Stomach smooth muscle (tissue), 2 donors: ENCODE data around the gene SORCS3.

Experiments used
- H3K27ac ChIP-seq: one replicate; pipeline ENCODE4 v1.7.0; 2013; ENCODE audit warnings: mild to moderate bottlenecking, low read length, inconsistent platforms
- H3K27me3 ChIP-seq, 2 donors: one replicate each; pipeline ENCODE4 v1.7.0; 2013; ENCODE audit warnings: low read length in 2 of 2; ENCODE audit not compliant: insufficient read depth in 2 of 2, control insufficient read depth in 1 of 2
- H3K36me3 ChIP-seq, 2 donors: one replicate each; pipeline ENCODE4 v1.7.0; 2013; ENCODE audit warnings: low read length in 2 of 2; ENCODE audit not compliant: control insufficient read depth in 2 of 2, insufficient read depth in 2 of 2
- H3K4me1 ChIP-seq: one replicate; pipeline ENCODE4 v1.7.0; 2013; ENCODE audit warnings: low read length; ENCODE audit not compliant: control insufficient read depth, insufficient read depth
- H3K4me3 ChIP-seq, 2 donors: one replicate each; pipeline ENCODE4 v1.7.0; 2013; ENCODE audit warnings: low read length in 2 of 2
- H3K9ac ChIP-seq, 2 donors: one replicate each; pipeline ENCODE4 v1.7.0; 2013; ENCODE audit warnings: low read length in 2 of 2, mild to moderate bottlenecking in 1 of 2
- H3K9me3 ChIP-seq, 2 donors: one replicate each; pipeline ENCODE4 v1.7.0; 2013; ENCODE audit warnings: low read length in 2 of 2; ENCODE audit not compliant: control insufficient read depth in 2 of 2
- donor health status: healthy.
- donor health status: Pancreatic carcinoma.

Gene SORCS3

GRCh38 chr10:105269689-105270088 is 628.6 kb downstream of the SORCS3 start:
- H3K9ac ChIP-seq: no peak overlapping the region
- H3K36me3 ChIP-seq: no peaks in the 10 kb centered on the region
- H3K9me3 ChIP-seq: no peaks in the 10 kb centered on the region
- no peak overlapping the region for H3K4me3 ChIP-seq
- no peaks in the 10 kb centered on the region for H3K27me3 ChIP-seq
- H3K4me1 ChIP-seq: no peaks in the 10 kb centered on the region
- no peak overlapping the region for H3K27ac ChIP-seq

- H3K9ac ChIP-seq: no peak overlapping the region
- H3K4me1 ChIP-seq: no peaks in the 10 kb centered on the region
- H3K27me3 ChIP-seq: no peaks in the 10 kb centered on the region
- no peak overlapping the region for H3K4me3 ChIP-seq
- H3K9me3 ChIP-seq: no peaks in the 10 kb centered on the region
- no peak overlapping the region for H3K27ac ChIP-seq
- no peaks in the 10 kb centered on the region for H3K36me3 ChIP-seq
Measured at GRCh38 chr10:105274556-105275070, 633.5 kb downstream of the SORCS3 start.

- Histone ChIP-seq H3K9me3 (no peaks in the 10 kb centered on the region), H3K9ac (no peak overlapping the region), H3K36me3 (no peaks in the 10 kb centered on the region), H3K4me1 (no peaks in the 10 kb centered on the region), H3K27ac (no peak overlapping the region), H3K4me3 (no peak overlapping the region), H3K27me3 (no peaks in the 10 kb centered on the region)
Measured at GRCh38 chr10:105278439-105278838, 637.3 kb downstream of the SORCS3 start.

- no peak overlapping the region for H3K27ac ChIP-seq
- no peaks in the 10 kb centered on the region for H3K9me3 ChIP-seq
- H3K9ac ChIP-seq: no peak overlapping the region
- peaks cover under 1% of the 10 kb centered on the region for H3K4me1 ChIP-seq
- H3K27me3 ChIP-seq: no peaks in the 10 kb centered on the region
- no peak overlapping the region for H3K4me3 ChIP-seq
- no peaks in the 10 kb centered on the region for H3K36me3 ChIP-seq
Measured at GRCh38 chr10:105279101-105279500, 638.0 kb downstream of the SORCS3 start.

- Histone ChIP-seq H3K9ac (no peak overlapping the region), H3K4me1 (peaks cover 3% of the 10 kb centered on the region), H3K9me3 (no peaks in the 10 kb centered on the region), H3K36me3 (no peaks in the 10 kb centered on the region), H3K27ac (no peak overlapping the region), H3K27me3 (no peaks in the 10 kb centered on the region), H3K4me3 (no peak overlapping the region)
Measured at GRCh38 chr10:105280895-105281294, 639.8 kb downstream of the SORCS3 start.

- Histone ChIP-seq H3K4me3 (no peak overlapping the region), H3K27ac (no peak overlapping the region), H3K36me3 (no peaks in the 10 kb centered on the region), H3K9me3 (no peaks in the 10 kb centered on the region), H3K9ac (no peak overlapping the region), H3K4me1 (peaks cover 3% of the 10 kb centered on the region), H3K27me3 (no peaks in the 10 kb centered on the region)
Measured at GRCh38 chr10:105284476-105285215, 643.6 kb downstream of the SORCS3 start.

GRCh38 chr10:105288026-105288425 is 646.9 kb downstream of the SORCS3 start:
- no peaks in the 10 kb centered on the region for H3K36me3 ChIP-seq
- peaks cover 3% of the 10 kb centered on the region for H3K4me1 ChIP-seq
- H3K9ac ChIP-seq: no peak overlapping the region
- no peak overlapping the region for H3K27ac ChIP-seq
- H3K27me3 ChIP-seq: no peaks in the 10 kb centered on the region
- no peaks in the 10 kb centered on the region for H3K9me3 ChIP-seq
- no peak overlapping the region for H3K4me3 ChIP-seq

- H3K9ac ChIP-seq: no peak overlapping the region
- no peak overlapping the region for H3K27ac ChIP-seq
- H3K9me3 ChIP-seq: no peaks in the 10 kb centered on the region
- peaks cover 3% of the 10 kb centered on the region for H3K4me1 ChIP-seq
- no peaks in the 10 kb centered on the region for H3K27me3 ChIP-seq
- H3K4me3 ChIP-seq: no peak overlapping the region
- no peaks in the 10 kb centered on the region for H3K36me3 ChIP-seq
Measured at GRCh38 chr10:105288613-105289012, 647.5 kb downstream of the SORCS3 start.

GRCh38 chr10:105291571-105291970 is 650.5 kb downstream of the SORCS3 start:
- no peak overlapping the region for H3K27ac ChIP-seq
- no peaks in the 10 kb centered on the region for H3K36me3 ChIP-seq
- no peaks in the 10 kb centered on the region for H3K4me1 ChIP-seq
- no peak overlapping the region for H3K4me3 ChIP-seq
- H3K27me3 ChIP-seq: no peaks in the 10 kb centered on the region
- H3K9ac ChIP-seq: no peak overlapping the region
- H3K9me3 ChIP-seq: no peaks in the 10 kb centered on the region

- Histone ChIP-seq H3K9me3 (no peaks in the 10 kb centered on the region), H3K4me1 (no peaks in the 10 kb centered on the region), H3K9ac (no peak overlapping the region), H3K27ac (no peak overlapping the region), H3K27me3 (no peaks in the 10 kb centered on the region), H3K4me3 (no peak overlapping the region), H3K36me3 (no peaks in the 10 kb centered on the region)
Measured at GRCh38 chr10:105292236-105292635, 651.1 kb downstream of the SORCS3 start.
